Ishikawa (cell line): Measurements from ENCODE around the gene GYG2.

Source experiments
- CEBPB ChIP-seq: IDR thresholded peaks from 2 replicates; pipeline ENCODE4 v1.6.1; 2012
- CREB1 ChIP-seq: IDR thresholded peaks from 2 replicates; pipeline ENCODE4 v1.6.1; 2012; ENCODE audit warnings: low read depth
- EGR1 ChIP-seq: IDR thresholded peaks from 2 replicates; pipeline ENCODE4 v1.6.1; 2012
- EP300 ChIP-seq: IDR thresholded peaks from 2 replicates; pipeline ENCODE4 v1.6.1; 2012; ENCODE audit warnings: borderline replicate concordance
- FOXM1 ChIP-seq: IDR thresholded peaks from 2 replicates; pipeline ENCODE4 v1.6.1; 2012; ENCODE audit warnings: low read depth, borderline replicate concordance
- NFIC ChIP-seq: IDR thresholded peaks from 2 replicates; pipeline ENCODE4 v1.6.1; 2012
- RAD21 ChIP-seq: IDR thresholded peaks from 2 replicates; pipeline ENCODE4 v1.6.1; 2012; ENCODE audit warnings: low read depth
- TAF1 ChIP-seq: IDR thresholded peaks from 2 replicates; pipeline ENCODE4 v1.6.1; 2012; ENCODE audit warnings: low read depth, mild to moderate bottlenecking
- TCF12 ChIP-seq: IDR thresholded peaks from 2 replicates; pipeline ENCODE4 v1.6.1; 2012; ENCODE audit warnings: low read depth
- TEAD4 ChIP-seq: IDR thresholded peaks from 2 replicates; pipeline ENCODE4 v1.6.1; 2012
- YY1 ChIP-seq: IDR thresholded peaks from 2 replicates; pipeline ENCODE4 v1.6.1; 2012; ENCODE audit warnings: low read depth
- ZBTB7A ChIP-seq: IDR thresholded peaks from 2 replicates; pipeline ENCODE4 v1.6.1; 2012; ENCODE audit warnings: low read depth
- TF ChIP-seq, protein P1 (sequence below): IDR thresholded peaks from 2 replicates; pipeline ENCODE4 v1.6.1; 2012
- TF ChIP-seq, protein P2 (sequence below): IDR thresholded peaks from 2 replicates; pipeline ENCODE4 v1.6.1; 2012; ENCODE audit warnings: low read depth, mild to moderate bottlenecking
- TF ChIP-seq, protein P3 (sequence below): IDR thresholded peaks from 2 replicates; pipeline ENCODE4 v1.6.1; 2012

The GYG2 gene

DNA sequence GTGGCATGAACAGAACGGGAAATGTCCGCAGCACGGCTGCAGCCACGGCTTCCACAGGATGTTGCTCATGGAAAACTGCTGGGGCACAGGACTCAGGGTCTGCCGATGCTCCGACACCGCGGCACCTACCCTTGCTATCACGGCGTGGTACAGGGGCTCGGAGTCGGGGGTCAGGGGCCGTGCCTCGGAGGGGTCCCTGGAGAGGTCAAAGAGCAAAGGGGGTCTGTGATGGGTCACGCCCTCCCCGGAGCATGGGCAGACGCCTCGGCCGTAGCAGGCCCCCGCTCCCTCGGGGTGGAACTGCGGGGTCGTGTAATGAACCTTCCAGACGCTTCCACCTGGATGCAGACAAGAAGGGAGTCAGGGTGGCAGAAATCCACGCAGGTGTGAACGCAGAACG is 78.6 kb downstream of the GYG2 start:
- TF ChIP-seq CEBPB (no peak), EGR1 (no peak), FOXM1 (no peak), TEAD4 (no peak), TCF12 (no peak), YY1 (no peak), TAF1 (no peak), EP300 (no peak), NFIC (no peak), ZBTB7A (no peak), RAD21 (no peak), CREB1 (no peak)
- TF ChIP-seq, protein P1, sequence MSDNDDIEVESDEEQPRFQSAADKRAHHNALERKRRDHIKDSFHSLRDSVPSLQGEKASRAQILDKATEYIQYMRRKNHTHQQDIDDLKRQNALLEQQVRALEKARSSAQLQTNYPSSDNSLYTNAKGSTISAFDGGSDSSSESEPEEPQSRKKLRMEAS: no peak
- TF ChIP-seq, protein P2, sequence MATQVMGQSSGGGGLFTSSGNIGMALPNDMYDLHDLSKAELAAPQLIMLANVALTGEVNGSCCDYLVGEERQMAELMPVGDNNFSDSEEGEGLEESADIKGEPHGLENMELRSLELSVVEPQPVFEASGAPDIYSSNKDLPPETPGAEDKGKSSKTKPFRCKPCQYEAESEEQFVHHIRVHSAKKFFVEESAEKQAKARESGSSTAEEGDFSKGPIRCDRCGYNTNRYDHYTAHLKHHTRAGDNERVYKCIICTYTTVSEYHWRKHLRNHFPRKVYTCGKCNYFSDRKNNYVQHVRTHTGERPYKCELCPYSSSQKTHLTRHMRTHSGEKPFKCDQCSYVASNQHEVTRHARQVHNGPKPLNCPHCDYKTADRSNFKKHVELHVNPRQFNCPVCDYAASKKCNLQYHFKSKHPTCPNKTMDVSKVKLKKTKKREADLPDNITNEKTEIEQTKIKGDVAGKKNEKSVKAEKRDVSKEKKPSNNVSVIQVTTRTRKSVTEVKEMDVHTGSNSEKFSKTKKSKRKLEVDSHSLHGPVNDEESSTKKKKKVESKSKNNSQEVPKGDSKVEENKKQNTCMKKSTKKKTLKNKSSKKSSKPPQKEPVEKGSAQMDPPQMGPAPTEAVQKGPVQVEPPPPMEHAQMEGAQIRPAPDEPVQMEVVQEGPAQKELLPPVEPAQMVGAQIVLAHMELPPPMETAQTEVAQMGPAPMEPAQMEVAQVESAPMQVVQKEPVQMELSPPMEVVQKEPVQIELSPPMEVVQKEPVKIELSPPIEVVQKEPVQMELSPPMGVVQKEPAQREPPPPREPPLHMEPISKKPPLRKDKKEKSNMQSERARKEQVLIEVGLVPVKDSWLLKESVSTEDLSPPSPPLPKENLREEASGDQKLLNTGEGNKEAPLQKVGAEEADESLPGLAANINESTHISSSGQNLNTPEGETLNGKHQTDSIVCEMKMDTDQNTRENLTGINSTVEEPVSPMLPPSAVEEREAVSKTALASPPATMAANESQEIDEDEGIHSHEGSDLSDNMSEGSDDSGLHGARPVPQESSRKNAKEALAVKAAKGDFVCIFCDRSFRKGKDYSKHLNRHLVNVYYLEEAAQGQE: no peak
- TF ChIP-seq, protein P3, sequence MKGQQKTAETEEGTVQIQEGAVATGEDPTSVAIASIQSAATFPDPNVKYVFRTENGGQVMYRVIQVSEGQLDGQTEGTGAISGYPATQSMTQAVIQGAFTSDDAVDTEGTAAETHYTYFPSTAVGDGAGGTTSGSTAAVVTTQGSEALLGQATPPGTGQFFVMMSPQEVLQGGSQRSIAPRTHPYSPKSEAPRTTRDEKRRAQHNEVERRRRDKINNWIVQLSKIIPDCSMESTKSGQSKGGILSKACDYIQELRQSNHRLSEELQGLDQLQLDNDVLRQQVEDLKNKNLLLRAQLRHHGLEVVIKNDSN: no peak

DNA sequence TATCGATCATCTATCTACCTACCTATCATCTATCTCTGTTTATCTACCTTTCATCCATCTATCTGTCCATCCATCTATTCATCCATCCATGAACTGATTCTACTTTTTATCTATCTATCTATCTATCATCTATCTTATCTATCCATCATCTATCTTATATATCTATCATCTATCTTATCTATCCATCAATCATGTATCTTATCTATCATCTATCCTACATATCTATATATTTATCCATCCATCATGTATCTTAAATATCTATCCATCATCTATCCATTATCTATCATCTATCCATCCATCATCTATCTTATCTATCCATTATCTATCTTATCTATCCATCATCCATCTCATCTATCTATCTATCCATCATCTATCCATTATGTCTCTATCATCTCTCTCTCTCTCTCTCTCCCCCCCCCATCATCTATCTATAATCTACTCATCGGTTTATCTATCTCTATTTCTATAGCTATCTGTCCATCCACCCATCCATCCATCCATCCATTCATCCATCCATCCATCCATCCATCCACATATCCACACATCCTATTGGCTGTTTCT is 79.5 kb downstream of the GYG2 start:
- TF ChIP-seq CEBPB (no peak), EP300 (no peak), CREB1 (no peak)
- TF ChIP-seq, protein P2: no peak
- TF ChIP-seq, protein P3: no peak

DNA sequence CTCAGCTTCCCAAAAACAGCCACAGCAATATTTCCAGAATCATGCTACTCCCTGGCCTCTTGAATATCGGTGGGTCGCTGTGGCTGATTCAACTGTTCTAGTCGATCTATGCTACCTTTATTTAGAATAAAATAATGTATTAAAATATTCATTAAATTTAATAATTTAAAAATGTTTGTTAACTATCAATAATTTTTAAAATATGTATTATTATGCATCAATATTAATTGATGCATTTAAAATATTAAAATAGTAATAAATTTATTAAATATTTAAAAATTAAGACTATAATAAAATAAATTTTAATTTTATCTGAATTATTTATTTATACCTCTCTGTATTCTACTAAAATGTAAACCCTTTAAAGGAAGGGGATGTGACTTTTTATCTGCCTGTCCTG is 81.4 kb downstream of the GYG2 start:
- TF ChIP-seq TCF12: no peak
- TF ChIP-seq CEBPB: no peak
- TF ChIP-seq YY1: no peak
- TF ChIP-seq CREB1: no peak
- TF ChIP-seq NFIC: no peak
- TF ChIP-seq, protein P2: no peak
- TF ChIP-seq, protein P3: no peak
- TF ChIP-seq TAF1: no peak
- TF ChIP-seq, protein P1: no peak
- no peak for TF ChIP-seq EP300

DNA sequence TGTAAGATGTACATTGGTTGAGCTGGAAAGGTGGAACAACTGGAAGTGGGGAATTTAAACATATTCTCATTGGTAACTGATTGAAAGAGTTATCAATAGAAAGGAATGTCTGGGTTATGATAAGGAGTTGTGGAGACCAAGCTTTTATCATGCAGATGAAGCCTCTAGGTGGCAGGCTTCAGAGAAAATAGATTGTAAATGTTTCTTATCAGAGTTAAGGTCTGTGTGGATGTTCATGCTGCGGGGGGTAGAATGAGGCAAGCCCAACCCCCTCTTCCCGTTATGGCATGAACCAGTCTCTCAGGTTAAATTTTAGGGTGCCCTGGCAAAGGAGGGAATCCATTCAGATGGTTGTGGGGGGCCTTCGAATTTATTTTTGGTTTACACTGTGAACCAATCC is 84.4 kb downstream of the GYG2 start:
- TF ChIP-seq, protein P3: no peak
- TF ChIP-seq FOXM1 (no peak), EGR1 (no peak), CEBPB (no peak), NFIC (no peak), TEAD4 (no peak), ZBTB7A (no peak)
- TF ChIP-seq, protein P2: no peak
- TF ChIP-seq, protein P1: no peak
